HepG2 (cell line): ENCODE results near the gene TBC1D24. TPM values are rescaled to one million over a fixed set of nuclear protein-coding genes. Genes with fewer than 3 reads are reported as not detected.
"Not testable (repeated sequence)": the region's sequence is repeated elsewhere in the genome, so short reads cannot be mapped to it uniquely, and the experiment has no call there.

Experiments used
- ATAC-seq: fragments of 200-7000 bp; cut with Tn5 transposase; 3 replicates; pipeline ENCODE4 v1.9.1; 2020; ENCODE audit warnings: mild to moderate bottlenecking, moderate library complexity
- BruUV-seq: library from RNA; stranded (reverse); fragments of 400-500 nt; replicated peaks from 2 replicates; lab custom pipeline; 2021; lab: Mats Ljungman, UMichigan
- CTCF ChIA-PET: fragments of 300-600 bp; formaldehyde crosslinking; extraction: SDS; loops from one replicate; lab custom pipeline; 2021; ENCODE audit warnings: low total read pairs, inconsistent platforms, low intra/inter-chr PET ratio; lab: Yijun Ruan, JAX
- POLR2A ChIA-PET: fragments of 350-600 bp; sonication (Branson Sonifier 250); formaldehyde crosslinking; loops from one replicate; lab custom pipeline; 2020; ENCODE audit warnings: antibody characterized with exemption, inconsistent platforms; lab: Yijun Ruan, JAX
- DNase-seq: peaks from one replicate; pipeline ENCODE4 v3.0.0-alpha.2; 2015; ENCODE audit warnings: low spot score
- FAIRE-seq: peaks from 3 replicates; lab custom pipeline; 2011; peaks lifted over from hg19 to GRCh38; lab: Jason Lieb, UNC
- H2AFZ ChIP-seq: one replicate; pipeline ENCODE4 v1.6.1; 2011; ENCODE audit warnings: low read length, inconsistent platforms
- H3K27ac ChIP-seq: fragments of 300-600 bp; 3 replicates; pipeline ENCODE4 v1.8.0; 2011; ENCODE audit warnings: mixed run types, mild to moderate bottlenecking, mixed read lengths, low read length, inconsistent platforms; ENCODE audit not compliant: insufficient read depth; ENCODE audit errors: extremely low read length
- H3K27me3 ChIP-seq, 2 experiments: fragments of 200-600 bp in 1 of 2; 2 replicates in 1 of 2; 3 replicates in 1 of 2; pipeline versions ENCODE4 v1.6.0 to v1.8.0; 2011; ENCODE audit warnings: low read length in 2 of 2, mild to moderate bottlenecking in 2 of 2, moderate library complexity in 2 of 2, inconsistent platforms in 1 of 2; ENCODE audit not compliant: insufficient read depth in 2 of 2, control insufficient read depth in 1 of 2
- H3K36me3 ChIP-seq, 2 experiments: fragments of 200-600 bp in 1 of 2; replicated peaks in 1 of 2; 2 replicates in 1 of 2; 3 replicates in 1 of 2; pipeline versions ENCODE4 v1.5.1 to v1.8.0; 2011; ENCODE audit warnings: low read length in 2 of 2, inconsistent platforms in 1 of 2; ENCODE audit not compliant: insufficient read depth in 2 of 2, control insufficient read depth in 1 of 2
- H3K4me1 ChIP-seq: 2 replicates; pipeline ENCODE4 v1.5.1; 2012; ENCODE audit warnings: low read length, inconsistent platforms; ENCODE audit not compliant: insufficient read depth
- H3K4me2 ChIP-seq: 2 replicates; pipeline ENCODE4 v1.6.0; 2011; ENCODE audit warnings: low read depth, low read length, inconsistent platforms
- H3K4me3 ChIP-seq, 3 experiments: fragments of 200-600 bp in 1 of 3; sonication (generic), shearing (Covaris generic) in 1 of 3; replicated peaks in 1 of 3; 2 replicates each; pipeline ENCODE4 v1.5.1; 2011 to 2016; ENCODE audit warnings: low read length in 3 of 3, inconsistent platforms in 2 of 3, low read depth in 2 of 3, mild to moderate bottlenecking in 2 of 3, control low read depth in 1 of 3, mixed read lengths in 1 of 3; ENCODE audit not compliant: insufficient read depth in 1 of 3
- H3K79me2 ChIP-seq: one replicate; pipeline ENCODE4 v1.6.1; 2011; ENCODE audit warnings: low read length, inconsistent platforms; ENCODE audit not compliant: insufficient read depth
- H3K9ac ChIP-seq: 2 replicates; pipeline ENCODE4 v1.6.0; 2011; ENCODE audit warnings: mild to moderate bottlenecking, low read depth, low read length, inconsistent platforms; ENCODE audit not compliant: insufficient read depth
- H3K9me3 ChIP-seq: 2 replicates; pipeline ENCODE4 v1.5.1; 2012; ENCODE audit warnings: mild to moderate bottlenecking, low read length
- H4K20me1 ChIP-seq: 2 replicates; pipeline ENCODE4 v1.6.0; 2011; ENCODE audit warnings: inconsistent platforms, mild to moderate bottlenecking, low read length, moderate library complexity; ENCODE audit not compliant: insufficient read depth
- AGO1 ChIP-seq: fragments of 200-400 bp; formaldehyde crosslinking; IDR thresholded peaks from 2 replicates; pipeline ENCODE4 v1.6.1; 2017; ENCODE audit warnings: mild to moderate bottlenecking, low read depth, low read length, moderate library complexity; ENCODE audit not compliant: poor library complexity, severe bottlenecking
- CBX1 ChIP-seq: IDR thresholded peaks from one replicate; pipeline ENCODE4 v1.6.1; 2016; ENCODE audit warnings: antibody characterized with exemption, low read depth
- FOXC1 ChIP-seq: sonication (generic); formaldehyde crosslinking; IDR thresholded peaks from 2 replicates; pipeline ENCODE4 v1.8.0; 2022; ENCODE audit warnings: mild to moderate bottlenecking, missing genetic modification reagents, borderline replicate concordance
- HNRNPL ChIP-seq: fragments of 200-400 bp; formaldehyde crosslinking; IDR thresholded peaks from 2 replicates; pipeline ENCODE4 v1.6.1; 2017; ENCODE audit warnings: mild to moderate bottlenecking, low read depth, low read length
- SMC3 ChIP-seq: IDR thresholded peaks from 2 replicates; pipeline ENCODE4 v1.6.1; 2011; ENCODE audit warnings: low read length, improper control_type of control experiment
- TOPORS ChIP-seq: sonication (generic); formaldehyde crosslinking; IDR thresholded peaks from 2 replicates; pipeline ENCODE4 v1.8.0; 2023; ENCODE audit warnings: mild to moderate bottlenecking, missing genetic modification reagents
- ZNF121 ChIP-seq: sonication (generic); formaldehyde crosslinking; IDR thresholded peaks from 2 replicates; pipeline ENCODE4 v1.5.0; 2020; ENCODE audit warnings: mild to moderate bottlenecking, missing genetic modification reagents
- ZNF562 ChIP-seq: sonication (generic); formaldehyde crosslinking; IDR thresholded peaks from 2 replicates; pipeline ENCODE4 v1.8.0; 2022; ENCODE audit warnings: missing genetic modification reagents, borderline replicate concordance
- WGBS: methylation state at CpG from one replicate; pipeline ENCODE4 v1.1.6; 2017; ENCODE audit warnings: low lambda C conversion rate; 5-methylcytosine and 5-hydroxymethylcytosine counted together
- in situ Hi-C: cut with HindIII; loops from 2 replicates; pipeline ENCODE4 v1.10.0; 2017; ENCODE audit warnings: low pct_unique_long_range_greater_than_20kb; ENCODE audit not compliant: extremely low pct_ligation_motif_present
- intact Hi-C: fragments of 100-400 bp; cut with micrococcal nuclease; formaldehyde crosslinking; loops from one replicate; pipeline ENCODE4 v1.10.0; 2022; ENCODE audit not compliant: unreplicated experiment
- polyA plus RNA-seq, 8 experiments: library from polyadenylated mRNA; depleted of rRNA in 3 of 8; stranded (reverse) in 7 of 8; unstranded in 1 of 8; fragments of >200 nt; fragmentation: Illumina TruSeq in 4 of 8; extraction: Trizol in 4 of 8; gene quantifications; 2 replicates each; pipeline versions ENCODE4 v1.2.1 to v1.2.3, GENCODE V29; 2011 to 2016; ENCODE audit warnings: low read depth in 4 of 8, missing spikeins in 1 of 8, mixed read lengths in 1 of 8; ENCODE audit not compliant: insufficient read depth in 1 of 8
- total RNA-seq, 5 experiments: library from RNA; depleted of rRNA; stranded (reverse); fragments of >200 nt; fragmentation: Illumina TruSeq; extraction: Trizol; gene quantifications; 2 replicates each; pipeline ENCODE4 v1.2.3, GENCODE V29; 2016; ENCODE audit warnings: low read depth in 1 of 5
- TF ChIP-seq, protein P1 (sequence below): sonication (generic); formaldehyde crosslinking; conservative IDR thresholded peaks from 2 replicates; pipeline ENCODE4 v1.8.0; 2022; ENCODE audit warnings: missing genetic modification reagents

TBC1D24 gene
- total and polyA plus RNA-seq, 2 of the 13 experiments (the other 11 are each of a cell fraction or from before 2014, with no cell fraction given): 7.7 to 13.7 TPM

GRCh38 chr16:2477327-2477726 lies 2.4 kb downstream of the TBC1D24 start (continued):
- TF ChIP-seq FOXC1 (CRISPR knock-in tag): 0 out of 2 replicates have a peak, but pooled peaks have one; percentile 8
- TF ChIP-seq, protein P1, sequence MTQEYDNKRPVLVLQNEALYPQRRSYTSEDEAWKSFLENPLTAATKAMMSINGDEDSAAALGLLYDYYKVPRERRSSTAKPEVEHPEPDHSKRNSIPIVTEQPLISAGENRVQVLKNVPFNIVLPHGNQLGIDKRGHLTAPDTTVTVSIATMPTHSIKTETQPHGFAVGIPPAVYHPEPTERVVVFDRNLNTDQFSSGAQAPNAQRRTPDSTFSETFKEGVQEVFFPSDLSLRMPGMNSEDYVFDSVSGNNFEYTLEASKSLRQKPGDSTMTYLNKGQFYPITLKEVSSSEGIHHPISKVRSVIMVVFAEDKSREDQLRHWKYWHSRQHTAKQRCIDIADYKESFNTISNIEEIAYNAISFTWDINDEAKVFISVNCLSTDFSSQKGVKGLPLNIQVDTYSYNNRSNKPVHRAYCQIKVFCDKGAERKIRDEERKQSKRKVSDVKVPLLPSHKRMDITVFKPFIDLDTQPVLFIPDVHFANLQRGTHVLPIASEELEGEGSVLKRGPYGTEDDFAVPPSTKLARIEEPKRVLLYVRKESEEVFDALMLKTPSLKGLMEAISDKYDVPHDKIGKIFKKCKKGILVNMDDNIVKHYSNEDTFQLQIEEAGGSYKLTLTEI: no peak
- no peak for TF ChIP-seq HNRNPL
- TF ChIP-seq ZNF121 (CRISPR knock-in tag): 0 out of 2 replicates have a peak, but pooled peaks have one; percentile 24
- TF ChIP-seq, all 625 proteins: peak for 5

DNA sequence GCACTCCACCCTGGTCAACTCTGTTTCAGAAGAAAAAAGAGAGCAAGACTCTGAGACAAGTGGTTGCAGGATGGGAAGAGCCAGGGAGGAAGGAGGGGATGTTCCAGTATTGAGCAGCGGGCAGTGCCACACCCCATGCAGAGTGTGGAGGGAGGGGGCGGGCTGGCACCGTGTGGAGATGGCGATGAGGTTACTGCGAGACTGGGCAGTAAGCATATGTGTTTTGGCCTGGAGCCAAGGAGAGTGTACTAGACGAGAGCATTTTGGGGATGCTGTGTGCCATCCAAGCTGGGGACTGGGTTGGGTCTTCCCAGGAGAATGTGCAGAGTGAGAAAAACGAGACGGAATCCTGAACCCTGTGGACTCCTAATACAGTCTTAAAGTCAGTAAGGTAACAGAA lies 3.4 kb downstream of the TBC1D24 start:
- Histone ChIP-seq H3K79me2 (peaks cover 42% of the 10 kb centered on the region), H3K4me3 (no peak overlapping the region), H3K9me3 (no peaks in the 10 kb centered on the region), H3K27me3 (no peaks in the 10 kb centered on the region), H3K4me2 (no peak overlapping the region), H3K9ac (no peak overlapping the region), H3K36me3 (peaks cover 2 to 5% of the 10 kb centered on the region in 2 experiments; a peak in 2 of 5 replicates), H2AFZ (no peak overlapping the region), H3K27ac (no peak overlapping the region), H3K4me1 (peaks cover 63% of the 10 kb centered on the region), H4K20me1 (peaks cover 22% of the 10 kb centered on the region)
- ChIA-PET CTCF (no interaction called here), POLR2A (interaction anchor here (1.2 kb wide), 1 partner anchor 36 kb away, joined by 3 read pairs; the partner anchor contains the start of gene ATP6V0C)
- FAIRE-seq (no peak), ATAC-seq (no peak), DNase-seq (no peak)
- TF ChIP-seq CBX1 (no peak), TOPORS (CRISPR knock-in tag) (no peak), AGO1 (no peak), SMC3 (no peak), ZNF562 (CRISPR knock-in tag) (no peak)
- WGBS: 93% methylated on average over 8 of the region's 8 CpGs
- in situ Hi-C loops: no loop called here
- intact Hi-C loops: no loop called here
- BruUV-seq: no TSS peak

DNA sequence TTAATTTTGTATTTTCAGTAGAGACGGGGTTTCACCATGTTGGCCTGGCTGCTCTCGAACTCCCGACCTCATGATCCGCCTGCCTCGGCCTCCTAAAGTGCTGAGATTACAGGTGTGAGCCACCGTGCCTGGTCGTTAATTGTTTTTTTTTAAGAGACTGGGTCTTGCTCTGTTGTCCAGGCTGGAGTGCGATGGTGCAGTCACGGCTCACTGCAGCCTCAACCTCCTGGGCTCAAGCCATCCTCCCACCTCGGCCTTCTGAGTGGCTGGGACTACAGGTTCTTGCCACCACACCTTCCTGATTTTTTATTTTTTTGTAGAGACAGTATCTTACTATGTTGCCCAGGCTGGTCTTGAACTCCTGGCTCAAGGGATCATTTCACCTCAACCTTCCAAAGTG lies 5.1 kb downstream of the TBC1D24 start:
- in situ Hi-C loops: not testable (repeated sequence)

More for the DNA sequence above, 5.1 kb downstream of the TBC1D24 start:
- Histone ChIP-seq H3K79me2 (peaks cover 45% of the 10 kb centered on the region), H3K4me1 (peaks cover 77% of the 10 kb centered on the region), H4K20me1 (peaks cover 24% of the 10 kb centered on the region)
- intact Hi-C loops, DNase-seq, POLR2A ChIA-PET, CTCF ChIA-PET, H3K27ac ChIP-seq, ATAC-seq, H2AFZ ChIP-seq, FAIRE-seq, BruUV-seq, H3K36me3 ChIP-seq, H3K9me3 ChIP-seq, H3K4me2 ChIP-seq, H3K9ac ChIP-seq, H3K4me3 ChIP-seq, H3K27me3 ChIP-seq: not testable (repeated sequence)
- WGBS: 97% methylated on average over 10 of the region's 10 CpGs
